GM12872 (cell line): Measurements from ENCODE around the gene TOMM70.

Source experiments
- TF ChIP-seq, protein P1 (sequence below): IDR thresholded peaks from 3 replicates; pipeline ENCODE4 v1.5.1; 2011; ENCODE audit warnings: low read depth, mild to moderate bottlenecking, low read length, moderate library complexity; ENCODE audit not compliant: insufficient read depth

The TOMM70 gene

DNA sequence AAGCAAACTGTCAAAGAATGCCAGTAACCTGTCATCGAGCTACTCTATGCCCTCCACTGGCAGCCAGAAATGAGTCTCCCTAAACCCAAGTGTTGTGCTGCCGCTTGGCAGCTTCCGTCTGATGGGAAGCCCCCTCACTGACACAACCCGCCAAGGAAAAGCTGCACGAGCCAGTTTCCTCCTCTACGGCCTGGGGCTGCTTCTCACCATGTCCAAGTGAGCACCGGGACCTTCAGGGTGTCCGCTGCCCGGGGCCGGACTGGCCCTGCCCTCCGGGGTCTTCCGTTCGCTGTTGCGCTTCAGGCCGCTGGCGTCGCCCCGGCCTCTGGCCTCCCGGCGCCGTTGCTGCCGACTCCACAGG, 490 bp downstream of the TOMM70 start:
- TF ChIP-seq, protein P1, sequence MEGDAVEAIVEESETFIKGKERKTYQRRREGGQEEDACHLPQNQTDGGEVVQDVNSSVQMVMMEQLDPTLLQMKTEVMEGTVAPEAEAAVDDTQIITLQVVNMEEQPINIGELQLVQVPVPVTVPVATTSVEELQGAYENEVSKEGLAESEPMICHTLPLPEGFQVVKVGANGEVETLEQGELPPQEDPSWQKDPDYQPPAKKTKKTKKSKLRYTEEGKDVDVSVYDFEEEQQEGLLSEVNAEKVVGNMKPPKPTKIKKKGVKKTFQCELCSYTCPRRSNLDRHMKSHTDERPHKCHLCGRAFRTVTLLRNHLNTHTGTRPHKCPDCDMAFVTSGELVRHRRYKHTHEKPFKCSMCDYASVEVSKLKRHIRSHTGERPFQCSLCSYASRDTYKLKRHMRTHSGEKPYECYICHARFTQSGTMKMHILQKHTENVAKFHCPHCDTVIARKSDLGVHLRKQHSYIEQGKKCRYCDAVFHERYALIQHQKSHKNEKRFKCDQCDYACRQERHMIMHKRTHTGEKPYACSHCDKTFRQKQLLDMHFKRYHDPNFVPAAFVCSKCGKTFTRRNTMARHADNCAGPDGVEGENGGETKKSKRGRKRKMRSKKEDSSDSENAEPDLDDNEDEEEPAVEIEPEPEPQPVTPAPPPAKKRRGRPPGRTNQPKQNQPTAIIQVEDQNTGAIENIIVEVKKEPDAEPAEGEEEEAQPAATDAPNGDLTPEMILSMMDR: no peak

DNA sequence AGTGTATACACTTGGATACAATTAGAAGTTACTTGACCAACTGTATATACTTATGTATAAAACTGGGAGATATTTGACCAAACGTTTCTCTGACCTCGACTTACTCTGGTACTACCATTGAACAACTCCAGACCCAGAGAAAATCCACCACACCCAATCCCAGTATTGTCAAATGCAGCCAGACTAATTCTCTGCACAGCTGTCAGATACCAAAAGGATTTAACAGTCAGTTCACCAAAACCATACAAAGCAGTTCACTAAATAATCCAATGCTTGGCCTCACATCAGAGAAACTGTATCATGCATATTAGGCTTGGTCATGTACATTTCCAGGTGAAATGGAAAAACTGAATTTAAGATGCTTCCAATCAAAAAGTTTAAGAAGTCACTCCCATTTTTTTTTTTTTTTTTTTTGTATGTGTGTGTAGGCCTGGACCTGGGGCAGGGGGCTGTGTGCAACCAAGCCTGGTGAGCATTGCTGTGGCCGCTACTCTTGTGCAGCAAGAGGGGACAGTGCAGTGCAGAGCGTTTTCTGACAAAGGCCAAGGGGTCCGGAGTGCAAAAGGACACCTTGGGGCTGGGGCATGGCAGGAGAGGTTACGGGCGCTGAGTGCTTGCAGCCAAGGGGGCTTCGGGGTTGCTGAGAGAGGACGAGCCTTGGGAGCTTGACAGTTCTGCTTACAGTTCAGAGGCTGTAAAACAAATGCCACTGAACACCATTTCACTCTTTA, 1.4 kb downstream of the TOMM70 start:
- TF ChIP-seq, protein P1: no peak

DNA sequence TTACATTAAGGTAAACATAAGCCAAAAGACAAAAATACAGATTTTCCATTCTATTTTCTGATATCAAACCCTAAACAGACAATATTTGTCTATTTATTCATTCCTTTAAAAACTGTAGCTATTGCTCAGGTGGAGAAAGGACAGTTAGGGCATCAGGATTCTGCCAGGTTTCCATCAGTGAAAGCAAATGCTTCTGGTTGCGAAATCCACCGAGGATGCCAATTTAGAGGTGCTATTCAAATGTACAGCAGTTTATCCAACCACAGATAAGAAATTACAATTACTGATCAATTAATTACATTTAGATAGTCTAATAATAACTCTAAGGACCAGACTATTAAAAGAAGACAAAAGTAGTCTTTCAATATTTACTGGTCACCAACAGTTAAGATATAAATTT, 3.9 kb downstream of the TOMM70 start:
- TF ChIP-seq, protein P1: no peak

DNA sequence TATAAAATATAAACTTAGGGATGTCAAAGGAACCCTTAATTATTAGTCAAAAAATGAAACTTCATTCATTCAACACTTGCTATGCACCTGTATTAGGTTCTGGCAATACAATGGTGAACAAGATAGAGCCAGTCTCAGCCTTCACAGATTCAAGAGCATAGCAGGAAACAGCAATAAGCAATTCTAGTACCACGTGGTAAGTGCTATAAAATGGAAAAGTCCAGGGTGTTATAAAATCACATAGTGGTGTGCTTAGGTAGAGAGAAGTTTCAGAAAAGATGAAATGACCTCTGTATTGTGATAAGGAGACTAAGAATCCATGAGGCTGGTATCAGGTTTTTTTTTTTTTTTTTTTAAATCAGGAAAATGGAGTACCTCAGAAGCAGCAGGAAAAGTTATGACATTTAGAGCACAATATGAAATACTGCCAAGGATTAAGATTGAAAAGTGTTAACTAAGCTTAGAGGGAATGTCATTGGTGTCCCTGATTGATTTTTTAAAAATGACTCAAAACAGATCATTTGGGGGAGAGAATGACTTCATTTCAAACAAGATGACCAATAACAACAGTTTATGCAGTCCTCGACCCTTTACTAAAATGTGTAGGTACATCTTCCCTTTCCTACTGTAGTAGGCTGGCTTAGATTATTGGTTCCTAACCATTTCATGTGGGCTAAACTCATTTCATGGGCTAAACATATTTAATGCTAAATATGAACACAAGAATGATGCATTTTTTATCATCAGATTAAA, 5.0 kb downstream of the TOMM70 start:
- TF ChIP-seq, protein P1: no peak

DNA sequence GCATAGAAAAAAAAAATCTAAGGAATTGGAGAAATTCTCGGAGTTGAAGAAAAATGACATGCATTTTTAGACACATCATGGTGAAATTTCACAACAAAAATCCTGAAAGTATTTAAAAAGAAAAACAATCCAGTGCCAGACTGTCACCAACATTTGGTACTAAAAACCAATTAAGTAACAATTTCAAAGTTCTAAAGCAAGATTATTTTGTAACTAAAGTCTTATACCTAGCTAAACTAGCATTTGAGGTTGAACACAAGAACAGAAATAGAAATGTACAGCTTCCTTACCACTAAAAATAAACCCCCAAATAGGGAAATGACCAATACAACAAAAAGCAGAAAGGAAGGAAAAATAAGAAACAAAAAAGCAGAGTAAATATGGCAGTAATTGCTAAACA, 11.9 kb downstream of the TOMM70 start:
- TF ChIP-seq, protein P1: no peak

DNA sequence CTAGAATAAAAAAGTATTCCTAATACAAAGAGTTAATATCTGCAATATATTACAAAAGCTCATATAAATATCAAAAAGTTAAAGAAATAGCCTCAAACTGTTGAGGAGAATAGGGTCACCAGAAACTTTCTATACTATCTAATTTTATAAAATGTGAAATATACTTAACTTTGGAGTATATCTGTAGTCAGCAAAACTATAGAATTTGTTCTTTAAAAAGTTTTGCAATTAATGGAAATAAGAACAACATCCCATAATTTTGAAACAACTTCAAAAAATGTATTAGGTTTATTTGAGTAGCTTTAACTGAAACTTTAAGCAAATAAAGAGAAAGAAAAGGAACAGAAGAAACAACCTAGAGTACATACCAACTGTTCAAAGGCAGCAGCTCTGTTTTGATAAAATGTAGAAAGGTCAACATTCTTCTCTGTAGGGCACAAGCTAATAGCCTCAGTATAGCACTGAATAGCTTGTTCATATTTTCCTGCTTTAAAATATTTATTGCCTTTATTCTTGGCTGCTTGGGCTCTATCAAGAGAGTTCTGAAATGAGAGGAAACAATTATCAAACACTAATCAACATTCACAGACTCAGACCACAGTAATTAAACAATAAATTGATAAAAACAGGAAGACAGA, 14.3 kb downstream of the TOMM70 start:
- TF ChIP-seq, protein P1: no peak

DNA sequence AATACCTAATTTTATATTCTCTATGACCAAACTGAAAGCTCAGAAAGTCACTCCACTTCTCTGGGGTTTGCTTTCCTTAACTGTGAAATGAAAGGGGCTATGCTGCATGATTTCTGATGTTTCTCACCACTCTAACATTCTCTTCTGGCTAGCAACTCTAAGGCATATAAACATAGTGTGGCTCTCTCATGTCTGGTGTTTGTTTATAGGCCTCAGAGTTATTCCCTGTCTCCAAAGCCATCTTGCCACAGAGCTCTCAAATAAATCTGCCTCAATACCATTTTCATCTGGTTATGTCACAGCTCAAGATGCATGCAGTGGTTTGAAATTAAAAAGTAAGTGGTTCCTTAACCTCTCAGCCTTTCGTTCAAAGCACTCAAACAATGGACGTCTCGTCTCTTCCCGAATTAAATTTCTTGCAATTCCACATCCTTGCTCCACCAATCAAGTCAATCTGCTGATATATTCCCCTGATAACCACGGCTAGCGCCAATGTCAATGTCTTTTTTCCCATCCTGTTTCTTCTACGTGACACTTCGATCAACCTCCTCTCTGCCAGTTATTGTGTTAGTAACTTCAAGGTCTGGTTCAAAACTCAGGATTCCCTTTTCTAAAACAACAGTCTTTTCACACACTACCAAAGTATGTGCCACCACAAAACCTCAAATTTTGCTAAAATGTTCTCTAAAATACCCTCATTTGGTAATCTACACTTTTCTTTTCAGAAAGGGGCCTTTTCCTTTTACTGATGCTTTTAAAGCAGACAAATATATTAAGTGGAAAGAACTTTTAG, 16.0 kb downstream of the TOMM70 start:
- TF ChIP-seq, protein P1: no peak
